HEK293T (cell line): ENCODE data around the gene RYR3.

Source experiments
- FOXK2 ChIP-seq: fragments of 450-650 bp; IDR thresholded peaks from 2 replicates; pipeline ENCODE4 v1.6.1; 2016; ENCODE audit warnings: mild to moderate bottlenecking
- LEF1 ChIP-seq: fragments of 450-650 bp; IDR thresholded peaks from 2 replicates; pipeline ENCODE4 v1.6.1; 2017; ENCODE audit warnings: mild to moderate bottlenecking, borderline replicate concordance
- SP1 ChIP-seq: fragments of 450-650 bp; IDR thresholded peaks from 2 replicates; pipeline ENCODE4 v1.6.1; 2017

GRCh38 chr15:33912326-33912725, 601.6 kb downstream of the RYR3 start:
- TF ChIP-seq FOXK2: no peak
- no peak for TF ChIP-seq SP1
- TF ChIP-seq LEF1: no peak
